Smooth muscle cell (in vitro differentiated cells): Measurements from ENCODE around the gene MADCAM1. TPM values are rescaled to one million over a fixed set of nuclear protein-coding genes. Genes with fewer than 3 reads are reported as not detected.

Experiments used
- DNase-seq: peaks from one replicate; lab custom pipeline; 2025; ENCODE audit not compliant: unreplicated experiment; lab: John Stamatoyannopoulos, UW
- H2AFZ ChIP-seq: fragments of 200-600 bp; sonication (generic); 2 replicates; pipeline ENCODE4 v1.6.0; 2016; ENCODE audit warnings: antibody characterized with exemption, low read depth, mild to moderate bottlenecking
- H3F3A ChIP-seq: fragments of 200-600 bp; sonication (generic); 2 replicates; pipeline ENCODE4 v1.6.0; 2017; ENCODE audit warnings: antibody characterized with exemption, low read depth
- H3K27ac ChIP-seq: fragments of 200-600 bp; sonication (generic); 2 replicates; pipeline ENCODE4 v1.5.1; 2016; ENCODE audit warnings: low read depth, mild to moderate bottlenecking
- H3K27me3 ChIP-seq: fragments of 200-600 bp; sonication (generic); 2 replicates; pipeline ENCODE4 v1.6.1; 2016; ENCODE audit warnings: low read depth, mild to moderate bottlenecking
- H3K36me3 ChIP-seq: fragments of 200-600 bp; sonication (generic); 2 replicates; pipeline ENCODE4 v1.5.1; 2016; ENCODE audit warnings: low read depth
- H3K4me1 ChIP-seq: fragments of 200-600 bp; sonication (generic); 2 replicates; pipeline ENCODE4 v1.5.1; 2016; ENCODE audit warnings: low read depth
- H3K4me2 ChIP-seq: fragments of 200-600 bp; sonication (generic); 2 replicates; pipeline ENCODE4 v1.6.0; 2016; ENCODE audit warnings: mild to moderate bottlenecking
- H3K4me3 ChIP-seq: fragments of 200-600 bp; sonication (generic); 2 replicates; pipeline ENCODE4 v1.5.1; 2016; ENCODE audit warnings: mild to moderate bottlenecking
- H3K79me2 ChIP-seq: fragments of 200-600 bp; sonication (generic); 2 replicates; pipeline ENCODE4 v1.6.0; 2016; ENCODE audit warnings: low read depth, mild to moderate bottlenecking
- H3K9ac ChIP-seq: fragments of 200-600 bp; sonication (generic); 2 replicates; pipeline ENCODE4 v1.6.0; 2016; ENCODE audit warnings: low read depth
- H3K9me3 ChIP-seq: fragments of 200-600 bp; sonication (generic); replicated peaks from 2 replicates; pipeline ENCODE4 v1.5.1; 2016; ENCODE audit warnings: low read depth
- H4K20me1 ChIP-seq: fragments of 200-600 bp; sonication (generic); 2 replicates; pipeline ENCODE4 v1.6.0; 2016; ENCODE audit warnings: low read depth
- CTCF ChIP-seq: fragments of 200-600 bp; sonication (generic); IDR thresholded peaks from 2 replicates; pipeline ENCODE4 v1.5.1; 2017; ENCODE audit warnings: borderline replicate concordance, mild to moderate bottlenecking, antibody characterized with exemption; ENCODE audit not compliant: insufficient read depth, poor library complexity, severe bottlenecking
- WGBS: methylation state at CpG from one replicate; pipeline ENCODE4 v1.1.7; 2016; ENCODE audit warnings: low lambda C conversion rate; 5-methylcytosine and 5-hydroxymethylcytosine counted together
- polyA plus RNA-seq: library from polyadenylated mRNA; unstranded; fragments of >200 nt; fragmentation: Nextera tagmentation; extraction: Ambion mirVana; gene quantifications from 2 replicates; pipeline ENCODE4 v1.2.1, GENCODE V29; 2016
- small RNA-seq: library from RNA; depleted of rRNA; stranded (forward); fragments of <200 nt; gene quantifications from one replicate; pipeline ENCODE3, GENCODE V24; 2014
- total RNA-seq: library from RNA; depleted of rRNA; stranded (reverse); fragments of >200 nt; gene quantifications from 2 replicates; pipeline ENCODE4 v1.2.3, GENCODE V29; 2014

The MADCAM1 gene
- total and polyA plus RNA-seq, 2 experiments from 2014 or later = not detected

GRCh38 chr19:548886-549830, 52.9 kb downstream of the MADCAM1 start:
- 94% methylated on average over 31 of the region's 52 CpGs for WGBS

GRCh38 chr19:554817-555216, 58.5 kb downstream of the MADCAM1 start:
- Histone ChIP-seq H3K27me3 (no peaks in the 10 kb centered on the region), H3K27ac (no peak overlapping the region), H3K4me3 (no peak overlapping the region), H3K4me1 (peaks cover 6% of the 10 kb centered on the region), H3K79me2 (no peaks in the 10 kb centered on the region), H3K9me3 (no peaks in the 10 kb centered on the region), H3F3A (no peaks in the 10 kb centered on the region), H3K36me3 (no peaks in the 10 kb centered on the region), H4K20me1 (no peaks in the 10 kb centered on the region), H2AFZ (no peak overlapping the region), H3K4me2 (no peak overlapping the region), H3K9ac (no peak overlapping the region)
- WGBS = 91% methylated on average over 20 of the region's 20 CpGs
- DNase-seq = no peak
- no peak for TF ChIP-seq CTCF

More at GRCh38 chr19:548886-549830, 52.9 kb downstream of the MADCAM1 start:
- no peaks in the 10 kb centered on the region for H3K4me1 ChIP-seq
- H4K20me1 ChIP-seq = no peaks in the 10 kb centered on the region
- no peak overlapping the region for H3K4me3 ChIP-seq
- no peak overlapping the region for H3K9ac ChIP-seq
- no peaks in the 10 kb centered on the region for H3K36me3 ChIP-seq
- no peak for TF ChIP-seq CTCF
- no peak for DNase-seq
- no peak overlapping the region for H3K27ac ChIP-seq
- H3K9me3 ChIP-seq = no peaks in the 10 kb centered on the region
- H2AFZ ChIP-seq = no peak overlapping the region
- no peaks in the 10 kb centered on the region for H3F3A ChIP-seq
- no peaks in the 10 kb centered on the region for H3K27me3 ChIP-seq
- no peaks in the 10 kb centered on the region for H3K79me2 ChIP-seq
- H3K4me2 ChIP-seq = no peak overlapping the region

Small RNA genes lying within 50 kb of the gene (small RNA-seq; reads per million reads assigned to genes)
- not detected for gene RNA5SP462

Other genes with a start within 250 kb of the MADCAM1 start
- 6.0 and 6.2 TPM in 2 replicates for gene PLPP2, start 205.1 kb upstream of the MADCAM1 start, total RNA-seq
- 4.8 and 15.1 TPM in 2 replicates for gene PLPP2, start 205.1 kb upstream of the MADCAM1 start, polyA plus RNA-seq
- 12.7 and 16.3 TPM in 2 replicates for gene MIER2, start 151.7 kb upstream of the MADCAM1 start, total RNA-seq
- gene MIER2, start 151.7 kb upstream of the MADCAM1 start, polyA plus RNA-seq = 79.5 and 79.7 TPM in 2 replicates
- gene C2CD4C, start 87.3 kb upstream of the MADCAM1 start, total RNA-seq = 0.63 and 1.7 TPM in 2 replicates
- gene C2CD4C, start 87.3 kb upstream of the MADCAM1 start, polyA plus RNA-seq = 3.7 and 3.8 TPM in 2 replicates
- gene SHC2, start 35.5 kb upstream of the MADCAM1 start, total RNA-seq = 10.8 and 15.6 TPM in 2 replicates
- gene SHC2, start 35.5 kb upstream of the MADCAM1 start, polyA plus RNA-seq = 29.3 and 34.5 TPM in 2 replicates
- gene TPGS1, start 11.0 kb downstream of the MADCAM1 start, total RNA-seq = 14.6 and 20.5 TPM in 2 replicates
- 49.3 and 51.3 TPM in 2 replicates for gene TPGS1, start 11.0 kb downstream of the MADCAM1 start, polyA plus RNA-seq
- gene CDC34, start 35.3 kb downstream of the MADCAM1 start, total RNA-seq = 67.7 and 72.7 TPM in 2 replicates
- 151 and 159 TPM in 2 replicates for gene CDC34, start 35.3 kb downstream of the MADCAM1 start, polyA plus RNA-seq
- gene GZMM, start 47.6 kb downstream of the MADCAM1 start, total RNA-seq = not detected in 2 replicates
- 0.23 and 0.64 TPM in 2 replicates for gene GZMM, start 47.6 kb downstream of the MADCAM1 start, polyA plus RNA-seq
- 431 and 469 TPM in 2 replicates for gene BSG, start 76.1 kb downstream of the MADCAM1 start, total RNA-seq
- 971 and 1,057 TPM in 2 replicates for gene BSG, start 76.1 kb downstream of the MADCAM1 start, polyA plus RNA-seq
- gene HCN2, start 93.4 kb downstream of the MADCAM1 start, total RNA-seq = 0.27 and 0.81 TPM in 2 replicates
- 0.12 and 0.49 TPM in 2 replicates for gene HCN2, start 93.4 kb downstream of the MADCAM1 start, polyA plus RNA-seq
- gene POLRMT, start 137.1 kb downstream of the MADCAM1 start, total RNA-seq = 15.2 and 23.8 TPM in 2 replicates
- gene POLRMT, start 137.1 kb downstream of the MADCAM1 start, polyA plus RNA-seq = 65.3 and 74.2 TPM in 2 replicates
- not detected in 2 replicates for gene FGF22, start 143.4 kb downstream of the MADCAM1 start, total RNA-seq
- 0.18 TPM in 2 replicates for gene FGF22, start 143.4 kb downstream of the MADCAM1 start, polyA plus RNA-seq
- gene RNF126, start 166.7 kb downstream of the MADCAM1 start, total RNA-seq = 19.8 and 24.6 TPM in 2 replicates
- 55.7 and 60.4 TPM in 2 replicates for gene RNF126, start 166.7 kb downstream of the MADCAM1 start, polyA plus RNA-seq
- 117 and 132 TPM in 2 replicates for gene FSTL3, start 179.9 kb downstream of the MADCAM1 start, total RNA-seq
- gene FSTL3, start 179.9 kb downstream of the MADCAM1 start, polyA plus RNA-seq = 153 and 172 TPM in 2 replicates
- gene PRSS57, start 199.0 kb downstream of the MADCAM1 start, total RNA-seq = not detected in 2 replicates
- gene PRSS57, start 199.0 kb downstream of the MADCAM1 start, polyA plus RNA-seq = not detected in 2 replicates
- gene PALM, start 212.4 kb downstream of the MADCAM1 start, total RNA-seq = 11.1 and 17.1 TPM in 2 replicates
- 16.6 and 21.3 TPM in 2 replicates for gene PALM, start 212.4 kb downstream of the MADCAM1 start, polyA plus RNA-seq